ENCODE measurements around the gene FBXL19.

The FBXL19 gene

DNA sequence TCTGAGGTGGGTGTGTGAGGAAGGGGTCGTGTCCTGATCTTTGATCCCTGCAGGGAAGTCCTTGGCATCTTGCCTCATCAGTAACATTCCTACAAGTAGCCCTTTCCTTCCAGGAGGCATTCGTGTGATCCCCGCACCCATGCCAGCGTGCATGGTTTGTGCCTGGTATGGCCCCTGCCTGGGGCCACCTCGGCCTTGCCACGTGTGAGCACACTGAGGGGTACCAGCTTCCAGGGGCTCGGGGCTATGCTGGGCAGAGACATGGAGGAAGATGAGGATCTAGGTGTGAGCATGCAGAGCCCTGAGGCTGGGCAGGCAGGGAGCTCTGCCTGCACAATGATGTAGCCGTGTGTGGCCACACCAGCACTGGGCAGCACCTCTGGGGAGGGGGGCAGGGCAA, 67.7 kb downstream of the FBXL19 start:
- no peak for DNase-seq

DNA sequence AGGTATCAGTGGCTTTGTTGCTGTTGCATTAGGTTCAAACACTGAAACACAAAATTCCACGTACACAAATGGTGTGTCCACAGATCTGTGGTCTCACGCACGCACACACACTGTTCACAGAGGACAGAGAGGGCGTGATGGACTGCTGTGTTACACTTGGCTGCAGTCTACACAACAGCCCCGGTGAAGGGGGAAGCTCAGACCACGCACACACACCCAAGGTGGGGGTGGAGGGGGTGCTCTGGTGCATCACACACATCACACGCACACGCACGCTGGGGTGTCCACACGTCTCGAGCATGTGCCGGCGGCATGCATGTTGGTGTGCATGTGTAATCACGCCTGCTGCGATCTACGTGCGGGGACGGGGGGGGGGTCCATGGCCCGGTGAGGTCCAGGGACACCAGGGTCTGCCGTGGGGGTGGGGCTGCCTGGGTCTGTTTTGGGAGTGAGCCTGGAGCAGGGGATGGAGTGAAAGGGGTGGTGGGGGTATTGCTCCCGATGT, 69.0 kb downstream of the FBXL19 start:
- no peak for DNase-seq

- no peak for DNase-seq
These were observed 69.8 kb downstream of the FBXL19 start for GRCh38 chr16:30992931-30993816.

DNA sequence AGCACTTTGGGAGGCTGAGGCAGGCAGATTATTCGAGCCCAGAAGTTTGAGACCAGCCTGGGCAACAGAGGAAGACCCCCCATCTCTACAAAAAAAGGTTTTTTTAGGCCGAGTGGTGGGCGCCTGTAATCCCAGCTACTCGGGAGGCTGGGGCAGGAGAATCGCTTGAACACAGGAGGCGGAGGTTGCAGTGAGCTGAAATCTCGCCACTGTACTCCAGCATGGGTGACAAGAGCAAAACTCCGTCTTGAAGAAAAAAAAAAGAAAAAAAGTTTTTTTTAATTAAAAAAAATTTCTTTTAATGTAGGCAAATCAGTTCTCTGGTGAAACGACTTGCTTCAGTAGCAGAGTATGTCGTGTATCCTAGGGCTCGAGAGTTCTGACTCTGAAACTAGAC, 72.6 kb downstream of the FBXL19 start:
- no peak for DNase-seq

DNA sequence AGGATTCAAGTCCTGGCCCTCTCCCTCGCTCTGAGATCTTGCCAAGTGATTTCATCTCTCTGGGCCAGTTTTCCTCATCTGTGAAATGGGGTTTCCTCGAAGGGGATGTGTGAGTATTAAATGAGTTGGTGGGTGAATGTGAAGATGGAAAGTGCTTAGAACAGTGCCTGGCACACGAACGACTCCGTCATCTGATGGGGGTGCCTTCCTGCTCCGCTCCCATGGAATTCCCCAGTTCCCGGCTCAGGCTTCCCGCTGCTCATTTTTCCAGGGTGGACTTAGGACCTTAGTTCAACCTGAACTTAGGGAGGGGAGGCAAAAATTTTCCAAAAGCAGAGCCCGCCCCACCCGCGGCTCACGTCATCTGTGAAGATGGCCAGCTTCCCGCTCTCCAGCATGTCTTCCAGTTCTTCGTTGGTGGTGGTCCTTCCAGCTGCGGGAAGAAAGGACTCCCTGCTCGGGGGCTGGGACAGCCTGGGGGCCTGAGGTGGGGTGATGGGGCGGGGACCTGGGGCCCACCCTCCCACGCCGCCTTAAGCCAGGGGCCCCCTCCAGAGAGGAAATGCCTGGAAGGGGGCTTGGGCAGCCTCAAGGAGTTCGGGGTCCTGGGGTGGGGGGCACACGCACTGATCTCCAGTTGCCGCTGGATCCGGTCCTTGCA, 73.1 kb downstream of the FBXL19 start:
- no peak for DNase-seq

- peak; percentile 75 to 76 for DNase-seq
These were observed 73.8 kb downstream of the FBXL19 start for GRCh38 chr16:30996985-30997724.

DNA sequence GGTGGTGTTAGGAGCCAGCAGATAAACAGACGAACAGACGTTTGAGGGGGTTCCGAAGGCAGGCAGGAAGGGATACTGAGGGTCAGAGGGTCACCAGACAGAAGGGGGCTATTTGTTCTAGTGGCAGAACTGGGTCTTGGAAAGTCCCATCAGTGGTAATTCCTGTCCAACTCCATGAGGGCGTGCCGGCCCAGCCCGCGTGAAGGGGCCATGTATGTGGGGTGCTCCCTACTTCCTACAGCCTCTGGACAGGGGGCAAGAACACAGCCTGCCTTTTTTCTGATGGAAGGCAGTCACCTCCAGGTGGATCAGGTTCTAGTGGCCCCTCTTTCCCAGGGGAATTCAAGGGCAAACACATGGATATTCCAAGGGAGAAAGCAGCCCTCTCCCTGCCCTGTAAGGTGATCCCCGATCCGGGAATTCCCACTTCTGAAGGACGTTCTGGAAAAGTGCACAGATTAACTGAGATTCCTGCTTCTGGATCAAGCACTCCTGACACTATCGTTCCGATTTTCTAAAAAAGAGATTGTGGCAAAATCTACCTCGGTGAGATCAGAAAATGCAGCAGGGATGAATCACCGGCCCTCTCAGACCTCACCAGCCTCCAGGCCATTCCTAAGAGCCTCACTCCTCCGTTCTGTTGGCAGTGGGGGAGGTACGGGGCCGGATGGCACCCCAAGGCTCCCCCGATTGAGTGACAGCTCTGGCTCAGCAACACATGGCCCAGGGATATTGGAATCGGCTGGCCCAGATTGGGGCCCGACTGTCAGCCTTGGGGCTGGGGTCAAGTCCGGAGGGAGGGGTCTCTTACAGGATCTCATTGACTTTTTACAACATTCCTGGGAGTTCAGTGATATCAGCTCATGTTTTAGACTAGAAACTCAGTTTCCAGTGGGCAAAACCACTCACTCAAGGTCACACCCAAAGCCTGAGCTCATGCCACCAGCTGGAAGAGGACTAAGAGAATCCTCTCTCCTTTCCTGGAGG, 74.6 kb downstream of the FBXL19 start:
- DNase-seq: no peak

Data from activated CD4-positive, alpha-beta T cell treated with anti-CD3 and anti-CD28 coated beads, Interleukin-2, amount 50 U/mL, for 4 hours (primary cell).